ENCODE results near the gene HAL. TPM values are rescaled to one million over a fixed set of nuclear protein-coding genes. Genes with fewer than 3 reads are reported as not detected.

The HAL gene
- total and polyA plus RNA-seq, 2 donors (not counting 1 experiment from before 2014, with no cell fraction given), result 1.3 to 4.8 TPM

- intact Hi-C loops (cut with micrococcal nuclease), result loop anchor here (2.0 kb wide), 1 partner anchor 19 kb away; no protein-coding TSS in a partner anchor
- Mint-ChIP-seq H3K4me3 (peak overlapping the region; percentile 74), H3K4me1 (peaks cover 57% of the 10 kb centered on the region), H3K27me3 (no peaks in the 10 kb centered on the region), H3K9me3 (ENCODE audit: insufficient read depth) (no peaks in the 10 kb centered on the region), H3K27ac (peak overlapping the region; percentile 87)
- POLR2A ChIA-PET, result interaction anchor here (0.5 to 2.0 kb wide), 3 partner anchors 8 to 151 kb away, joined by 8 to 15 read pairs (median 10); partner anchors contain the start of gene LTA4H
- peak; percentile 65 for ATAC-seq (ENCODE audit: low read depth)
- H4K20me1 ChIP-seq (ENCODE audit: control insufficient read depth, insufficient read depth, low read length, poor library complexity, severe bottlenecking), result no peaks in the 10 kb centered on the region
- peaks cover 0 to 6% (median 0%) of the 10 kb centered on the region in 3 donors for H3K9me3 ChIP-seq (ENCODE audit: control extremely low read depth in 1 of 3, control insufficient read depth in 2 of 3, insufficient read depth in 1 of 3, low read length in 2 of 3)
- H3K27ac ChIP-seq (ENCODE audit: low read length in 2 of 2), result peak overlapping the region; percentile 61 to 82
- WGBS (ENCODE audit: insufficient coverage), result 43% methylated on average over 8 of the region's 10 CpGs
- H3K79me2 ChIP-seq (ENCODE audit: control insufficient read depth, insufficient read depth, low read length), result no peaks in the 10 kb centered on the region
- H3K9ac ChIP-seq (ENCODE audit: low read length), result peak overlapping the region; percentile 10
- H3K4me3 ChIP-seq (ENCODE audit: control extremely low read depth in 1 of 5, extremely low read depth in 1 of 5, insufficient read depth in 1 of 5, low read depth in 2 of 5, low read length in 4 of 5), result peak overlapping the region in 1 of 5 experiments; percentile 26
- no peaks in the 10 kb centered on the region for H3K27me3 ChIP-seq (replicated peaks in 1 of 4; ENCODE audit: control extremely low read depth in 1 of 4, control insufficient read depth in 3 of 4, insufficient read depth in 4 of 4, low read length in 3 of 4)
- H2AFZ ChIP-seq (ENCODE audit: insufficient read depth, low read depth, low read length, poor library complexity, severe bottlenecking), result no peak overlapping the region
- H3K36me3 ChIP-seq (replicated peaks in 1 of 2; ENCODE audit: control extremely low read depth in 1 of 2, control insufficient read depth in 1 of 2, extremely low read depth in 1 of 2, insufficient read depth in 2 of 2, low read length in 1 of 2), result no peaks in the 10 kb centered on the region
- peak overlapping the region; percentile 63 for H3K4me2 ChIP-seq (replicated peaks; ENCODE audit: low read depth, low read length, poor library complexity, severe bottlenecking)
- DNase-seq, result peak; percentile 38
- peaks cover 61 to 64% of the 10 kb centered on the region in 2 donors for H3K4me1 ChIP-seq (ENCODE audit: control insufficient read depth in 2 of 2, insufficient read depth in 2 of 2, low read length in 2 of 2)
- TF ChIP-seq, protein P1, sequence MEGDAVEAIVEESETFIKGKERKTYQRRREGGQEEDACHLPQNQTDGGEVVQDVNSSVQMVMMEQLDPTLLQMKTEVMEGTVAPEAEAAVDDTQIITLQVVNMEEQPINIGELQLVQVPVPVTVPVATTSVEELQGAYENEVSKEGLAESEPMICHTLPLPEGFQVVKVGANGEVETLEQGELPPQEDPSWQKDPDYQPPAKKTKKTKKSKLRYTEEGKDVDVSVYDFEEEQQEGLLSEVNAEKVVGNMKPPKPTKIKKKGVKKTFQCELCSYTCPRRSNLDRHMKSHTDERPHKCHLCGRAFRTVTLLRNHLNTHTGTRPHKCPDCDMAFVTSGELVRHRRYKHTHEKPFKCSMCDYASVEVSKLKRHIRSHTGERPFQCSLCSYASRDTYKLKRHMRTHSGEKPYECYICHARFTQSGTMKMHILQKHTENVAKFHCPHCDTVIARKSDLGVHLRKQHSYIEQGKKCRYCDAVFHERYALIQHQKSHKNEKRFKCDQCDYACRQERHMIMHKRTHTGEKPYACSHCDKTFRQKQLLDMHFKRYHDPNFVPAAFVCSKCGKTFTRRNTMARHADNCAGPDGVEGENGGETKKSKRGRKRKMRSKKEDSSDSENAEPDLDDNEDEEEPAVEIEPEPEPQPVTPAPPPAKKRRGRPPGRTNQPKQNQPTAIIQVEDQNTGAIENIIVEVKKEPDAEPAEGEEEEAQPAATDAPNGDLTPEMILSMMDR (IDR thresholded peaks at IDR 0.05), result no peak
- no peak for TF ChIP-seq EZH2 (IDR thresholded peaks at IDR 0.05; ENCODE audit: borderline replicate concordance, insufficient read depth, low read depth, low read length, poor library complexity, severe bottlenecking)
- CTCF ChIA-PET, result interaction anchor here (0.6 to 1.8 kb wide), 4 partner anchors 14 to 472 kb away, joined by 3 to 6 read pairs (median 4); no protein-coding TSS in a partner anchor
These were observed 48.1 kb upstream of the HAL start for GRCh38 chr12:96044017-96044942.

DNA sequence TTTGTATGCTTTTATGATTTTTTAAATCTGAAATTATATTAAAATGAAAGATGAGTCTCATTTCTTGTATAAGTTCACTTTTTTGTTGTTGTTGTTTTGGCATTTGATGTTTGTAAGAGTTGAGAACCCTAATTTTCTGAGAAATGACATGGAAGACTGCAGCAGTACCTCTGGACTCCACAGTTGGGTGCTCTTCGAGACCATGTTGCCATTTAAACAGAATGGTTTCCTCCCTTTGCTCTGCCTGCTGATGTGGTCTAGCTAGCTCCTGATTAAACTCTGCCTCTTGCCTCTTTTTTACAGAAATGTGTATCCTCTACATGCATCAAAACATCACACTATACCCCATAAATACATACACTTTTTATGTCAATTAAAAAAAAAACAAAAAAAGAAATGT is 45.0 kb upstream of the HAL start:
- ATAC-seq (ENCODE audit: low read depth), result no peak
- Histone ChIP-seq H3K27ac (ENCODE audit: low read length in 2 of 2) (no peak overlapping the region), H2AFZ (ENCODE audit: insufficient read depth, low read depth, low read length, poor library complexity, severe bottlenecking) (no peak overlapping the region), H4K20me1 (ENCODE audit: control insufficient read depth, insufficient read depth, low read length, poor library complexity, severe bottlenecking) (no peaks in the 10 kb centered on the region), H3K36me3 (replicated peaks in 1 of 2; ENCODE audit: control extremely low read depth in 1 of 2, control insufficient read depth in 1 of 2, extremely low read depth in 1 of 2, insufficient read depth in 2 of 2, low read length in 1 of 2) (no peaks in the 10 kb centered on the region), H3K4me3 (ENCODE audit: control extremely low read depth in 1 of 5, extremely low read depth in 1 of 5, insufficient read depth in 1 of 5, low read depth in 2 of 5, low read length in 4 of 5) (no peak overlapping the region), H3K4me1 (ENCODE audit: control insufficient read depth in 2 of 2, insufficient read depth in 2 of 2, low read length in 2 of 2) (peaks cover 44 to 53% of the 10 kb centered on the region in 2 donors), H3K79me2 (ENCODE audit: control insufficient read depth, insufficient read depth, low read length) (no peaks in the 10 kb centered on the region), H3K9ac (ENCODE audit: low read length) (no peak overlapping the region), H3K9me3 (ENCODE audit: control extremely low read depth in 1 of 3, control insufficient read depth in 2 of 3, insufficient read depth in 1 of 3, low read length in 2 of 3) (peaks cover 0 to 23% (median 9%) of the 10 kb centered on the region in 3 donors), H3K27me3 (replicated peaks in 1 of 4; ENCODE audit: control extremely low read depth in 1 of 4, control insufficient read depth in 3 of 4, insufficient read depth in 4 of 4, low read length in 3 of 4) (no peaks in the 10 kb centered on the region), H3K4me2 (replicated peaks; ENCODE audit: low read depth, low read length, poor library complexity, severe bottlenecking) (no peak overlapping the region)
- DNase-seq, result no peak
- WGBS (ENCODE audit: insufficient coverage), result 92% methylated on average over 1 of the region's 1 CpG
- Mint-ChIP-seq H3K4me3 (no peak overlapping the region), H3K9me3 (ENCODE audit: insufficient read depth) (no peaks in the 10 kb centered on the region), H3K4me1 (peaks cover 28% of the 10 kb centered on the region), H3K27me3 (no peaks in the 10 kb centered on the region), H3K27ac (no peak overlapping the region)
- no peak for TF ChIP-seq EZH2 (IDR thresholded peaks at IDR 0.05; ENCODE audit: borderline replicate concordance, insufficient read depth, low read depth, low read length, poor library complexity, severe bottlenecking)
- ChIA-PET POLR2A (no interaction called here), CTCF (interaction anchor here (1.6 kb wide), 1 partner anchor 174 kb away, joined by 4 read pairs; no protein-coding TSS in a partner anchor)
- intact Hi-C loops (cut with micrococcal nuclease), result no loop called here
